ENCODE data around the gene FBXL17.

The FBXL17 gene

DNA sequence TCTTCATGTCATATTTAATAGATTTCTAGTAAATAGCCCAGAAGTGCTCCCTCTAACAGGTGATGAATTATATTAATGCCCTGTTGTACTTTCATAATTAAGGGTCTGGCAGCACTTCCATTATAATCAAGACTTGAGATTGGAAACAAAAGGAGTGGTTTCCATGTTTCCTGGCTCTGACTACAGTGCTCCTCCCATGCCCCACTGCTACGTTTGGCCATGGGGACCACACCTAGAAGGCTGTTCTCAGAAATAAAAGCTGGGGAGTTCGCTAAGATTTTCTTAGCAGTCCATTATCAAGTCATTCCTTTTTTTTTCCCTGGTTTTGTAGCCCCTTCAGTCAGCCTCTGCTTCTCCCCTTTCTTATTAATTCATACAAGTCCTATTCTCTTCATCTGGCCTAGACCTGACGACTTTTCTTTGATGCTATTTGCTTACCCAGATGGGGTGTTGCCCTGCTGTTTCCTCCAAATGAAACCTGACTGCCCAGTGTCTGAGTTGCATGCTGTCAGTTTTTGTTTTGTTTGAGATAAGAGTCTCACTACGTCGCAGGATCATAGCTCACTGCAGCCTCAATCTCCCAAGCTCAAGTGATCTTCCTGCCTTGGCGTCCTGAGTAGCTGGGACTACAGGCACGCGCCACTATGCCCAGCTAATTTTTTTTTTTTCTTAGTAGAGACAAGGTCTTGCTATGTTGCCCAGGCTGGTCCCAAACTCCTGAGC is 399.0 kb downstream of the FBXL17 start:
- DNase-seq: no peak

DNA sequence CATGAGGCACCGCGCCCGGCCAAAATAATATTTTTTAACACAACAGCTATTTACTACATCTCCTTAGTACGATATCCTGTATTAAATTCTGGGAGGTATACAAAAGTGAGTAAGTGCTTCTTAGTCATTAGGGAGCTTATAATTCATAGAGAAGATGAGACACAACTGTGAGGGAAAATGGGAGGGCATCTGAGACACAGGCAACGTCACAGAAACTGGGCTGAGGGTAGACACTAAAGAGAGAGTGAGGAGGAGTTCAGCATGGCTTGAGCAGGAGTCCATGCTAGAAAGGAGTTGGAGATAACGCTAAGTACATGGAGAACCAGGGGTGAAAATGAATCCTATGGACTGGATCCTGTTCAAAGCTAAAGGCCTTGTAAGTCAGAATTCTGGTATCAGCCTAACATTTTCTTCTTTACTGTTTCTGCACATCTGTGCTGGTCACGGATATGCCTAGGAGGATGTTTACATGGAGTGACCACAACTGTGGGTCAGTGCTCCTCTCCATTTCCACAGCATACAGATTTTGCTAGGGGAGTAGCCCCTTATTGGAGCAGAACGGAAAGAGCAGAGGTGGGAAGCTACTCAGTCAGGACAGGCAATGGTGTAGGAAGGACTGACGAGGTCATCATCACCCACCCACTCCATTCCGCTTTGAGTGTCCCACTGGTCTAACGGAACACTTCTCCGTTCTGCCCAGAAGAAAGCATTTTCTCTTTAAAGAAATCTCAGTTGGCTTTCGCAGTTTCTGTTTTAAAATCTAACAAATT is 400.8 kb downstream of the FBXL17 start:
- no peak for DNase-seq

DNA sequence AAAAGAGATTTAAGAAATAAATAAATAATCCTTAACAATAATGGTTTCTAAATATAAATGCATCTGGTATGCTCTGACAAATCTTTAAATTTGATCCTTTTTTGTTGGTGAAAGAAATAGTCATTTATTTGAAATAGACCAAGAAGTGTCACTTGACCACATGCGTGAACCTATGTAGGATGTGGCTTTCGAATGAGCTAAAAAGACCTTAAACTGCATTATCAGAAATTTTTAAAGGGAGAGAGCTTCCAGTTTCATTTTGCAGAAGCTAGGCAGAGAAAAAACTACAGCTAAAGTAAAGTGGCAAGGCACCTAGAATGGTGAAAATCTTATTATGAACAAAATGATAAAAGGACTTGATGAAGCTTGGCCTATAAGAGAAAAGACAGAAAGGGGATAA is 402.0 kb downstream of the FBXL17 start:
- no peak for DNase-seq

DNA sequence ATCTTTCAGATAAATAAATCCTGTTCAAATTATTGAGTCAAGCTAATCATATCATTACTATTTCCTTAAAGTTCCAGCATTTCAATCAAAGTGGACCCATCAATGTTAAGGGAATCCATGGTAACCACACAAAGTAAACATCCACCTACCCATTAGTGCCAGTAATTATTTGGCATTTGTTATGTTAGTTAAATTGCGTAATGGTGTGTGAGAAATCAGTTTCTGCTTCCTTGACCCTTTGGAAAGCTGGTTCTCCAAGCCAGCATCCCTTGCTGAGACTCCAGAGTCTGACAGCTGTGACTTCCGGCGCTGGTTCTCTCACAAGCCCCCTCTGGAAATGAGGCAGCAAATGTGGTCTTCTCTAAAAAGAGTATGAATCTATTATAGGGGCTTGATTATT is 402.6 kb downstream of the FBXL17 start:
- DNase-seq: no peak

DNA sequence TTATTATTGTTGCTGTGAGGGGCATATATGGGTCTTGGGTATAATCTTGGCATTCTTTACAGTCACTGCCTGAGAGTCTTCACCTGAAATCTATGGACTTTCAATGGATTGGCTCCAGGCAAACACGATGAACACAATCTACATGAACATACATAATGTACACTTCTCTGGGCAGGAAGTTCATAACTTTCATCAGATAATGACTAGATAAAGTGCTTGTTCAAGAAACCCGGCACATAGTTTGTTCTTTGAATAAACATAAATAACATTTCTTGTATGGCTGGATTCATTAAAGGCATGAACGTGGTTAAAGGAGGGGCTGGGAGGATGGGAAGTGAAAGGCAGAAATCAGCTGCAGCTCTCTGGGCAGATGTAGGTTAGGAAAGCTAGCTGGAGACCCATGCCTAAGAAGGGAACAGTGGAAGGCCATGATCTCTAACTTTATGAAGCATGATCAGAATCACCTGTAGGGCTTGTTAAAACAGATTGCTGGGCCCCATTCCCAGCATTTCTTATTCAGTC is 404.3 kb downstream of the FBXL17 start:
- no peak for DNase-seq

DNA sequence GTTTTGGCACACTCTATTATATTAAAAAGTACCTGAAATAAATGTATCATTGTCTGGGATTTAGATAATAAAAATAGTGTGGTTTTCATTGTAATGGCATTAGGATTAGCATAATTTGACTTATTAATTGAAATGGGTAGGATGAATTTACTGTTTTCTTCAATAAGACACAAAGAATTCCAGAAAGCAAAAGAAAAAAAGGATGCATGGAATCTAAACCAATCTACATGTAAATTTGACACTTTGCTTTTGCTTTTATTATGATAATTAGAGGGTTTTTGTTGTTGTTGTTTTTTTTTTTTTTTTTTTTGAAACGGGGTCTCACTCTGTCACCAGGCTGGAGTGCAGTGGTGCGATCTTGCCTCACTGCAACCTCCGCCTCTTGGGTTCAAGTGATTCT is 406.3 kb downstream of the FBXL17 start:
- DNase-seq: no peak

DNA sequence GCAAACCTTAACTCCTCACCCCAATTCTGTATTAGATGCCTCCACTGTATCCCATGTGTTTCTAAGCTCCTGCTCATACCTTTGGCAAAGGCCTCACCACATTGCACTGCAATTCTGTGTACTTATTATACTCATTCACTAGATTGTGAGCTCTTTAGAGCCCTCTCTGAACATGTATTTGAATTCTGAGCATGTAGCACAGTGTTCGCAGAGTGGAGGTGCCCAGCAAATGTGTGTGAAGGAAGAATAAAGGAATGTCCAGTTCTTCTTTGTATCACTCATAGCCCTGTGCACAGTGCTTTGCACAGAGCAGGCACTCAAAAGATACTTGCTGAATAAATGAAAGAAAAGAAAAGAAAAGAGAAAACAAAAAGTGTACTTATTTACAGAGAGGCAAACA is 410.1 kb downstream of the FBXL17 start:
- no peak for DNase-seq

DNA sequence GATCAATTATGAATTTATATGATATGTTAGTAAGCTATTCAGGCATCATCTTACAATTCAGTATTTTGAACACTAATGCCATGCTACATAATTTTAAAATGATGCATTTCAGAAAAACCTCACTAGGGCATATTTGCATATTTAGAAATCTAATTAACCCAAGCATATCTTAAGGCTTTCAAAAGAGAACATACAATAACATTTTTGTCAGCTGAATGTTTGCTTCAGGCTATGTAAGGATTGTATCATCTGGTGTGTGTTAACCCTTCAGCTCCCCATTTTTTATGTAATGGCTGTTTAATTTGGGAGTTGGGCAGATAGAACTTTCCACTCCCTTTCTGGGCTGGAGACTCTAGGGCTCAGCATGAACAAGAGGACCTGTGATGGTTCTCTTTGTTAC is 412.1 kb downstream of the FBXL17 start:
- no peak for DNase-seq

DNA sequence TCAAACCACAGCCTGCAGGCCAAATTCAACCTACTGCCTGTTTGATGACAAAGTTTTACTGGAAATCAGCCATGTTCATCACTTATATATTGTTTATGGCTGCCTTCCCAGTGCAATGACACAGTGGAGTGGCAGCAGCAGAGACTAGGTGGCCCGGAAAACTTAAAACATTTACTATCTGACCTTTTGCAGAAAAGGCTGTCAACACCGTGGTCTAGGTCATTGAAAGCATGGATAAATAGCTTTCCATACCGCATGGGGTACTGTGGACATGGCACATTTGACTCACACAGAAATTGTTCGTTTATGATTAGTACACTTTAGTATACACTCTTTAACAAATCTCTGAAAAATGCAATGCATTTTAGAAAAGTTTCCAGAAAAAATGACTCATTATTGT is 412.9 kb downstream of the FBXL17 start:
- DNase-seq: no peak

DNA sequence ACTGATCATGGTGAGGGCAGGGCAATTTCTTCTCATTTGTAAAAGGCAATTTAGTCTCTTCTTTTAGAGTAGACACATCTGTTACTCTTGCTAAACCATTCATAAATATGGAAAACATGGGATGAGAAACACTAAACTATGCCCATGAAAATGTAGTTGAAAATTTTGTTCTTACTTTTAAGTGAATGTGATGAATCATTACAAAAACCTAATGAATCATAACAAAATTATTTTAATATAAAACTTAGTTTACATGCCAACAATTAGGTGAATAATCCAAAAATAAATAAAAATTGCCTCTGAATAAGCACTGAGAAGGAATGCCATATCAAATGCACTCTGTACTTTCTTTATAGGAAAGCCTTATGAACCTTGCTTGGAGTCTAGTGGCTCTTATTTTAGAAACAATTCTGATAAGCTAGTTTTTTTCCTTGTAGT is 413.5 kb downstream of the FBXL17 start:
- no peak for DNase-seq

DNA sequence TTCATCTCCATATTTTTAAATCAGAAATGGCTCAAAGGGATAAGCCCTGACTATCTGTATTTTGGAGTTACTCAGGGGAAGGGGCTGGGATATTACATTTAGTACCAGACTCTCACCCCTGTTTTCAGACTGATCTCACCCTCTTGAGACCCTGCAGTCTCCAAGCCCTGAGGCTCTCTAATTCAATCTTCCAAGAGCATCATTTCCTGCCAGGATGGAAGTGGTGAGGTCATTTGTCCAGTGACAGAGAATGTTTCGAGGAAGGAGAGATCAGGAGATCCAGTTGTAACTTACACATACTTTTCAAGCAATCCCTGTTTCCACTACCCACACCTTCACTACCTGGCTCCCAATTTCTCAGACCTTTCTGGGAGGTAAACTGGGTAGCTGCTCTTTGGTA is 415.7 kb downstream of the FBXL17 start:
- no peak for DNase-seq

DNA sequence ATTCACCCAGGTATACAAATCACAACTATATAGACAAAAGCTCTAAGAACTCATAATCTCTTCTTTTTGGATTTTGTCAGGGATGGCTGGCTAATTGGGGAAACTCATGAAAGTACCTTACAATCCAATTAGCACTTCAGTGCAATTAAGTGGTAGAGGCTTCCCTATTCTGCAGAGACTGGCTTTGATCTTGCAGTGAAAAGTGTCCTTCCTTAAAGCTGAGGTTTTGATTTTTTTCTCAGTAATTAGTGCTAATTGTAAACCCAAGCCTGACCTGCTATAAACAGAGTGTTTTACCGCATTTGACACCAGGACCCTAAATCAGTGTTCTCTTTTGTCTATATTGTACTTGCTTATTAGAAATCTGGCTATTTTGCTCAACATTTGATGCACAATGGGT is 417.2 kb downstream of the FBXL17 start:
- no peak for DNase-seq

DNA sequence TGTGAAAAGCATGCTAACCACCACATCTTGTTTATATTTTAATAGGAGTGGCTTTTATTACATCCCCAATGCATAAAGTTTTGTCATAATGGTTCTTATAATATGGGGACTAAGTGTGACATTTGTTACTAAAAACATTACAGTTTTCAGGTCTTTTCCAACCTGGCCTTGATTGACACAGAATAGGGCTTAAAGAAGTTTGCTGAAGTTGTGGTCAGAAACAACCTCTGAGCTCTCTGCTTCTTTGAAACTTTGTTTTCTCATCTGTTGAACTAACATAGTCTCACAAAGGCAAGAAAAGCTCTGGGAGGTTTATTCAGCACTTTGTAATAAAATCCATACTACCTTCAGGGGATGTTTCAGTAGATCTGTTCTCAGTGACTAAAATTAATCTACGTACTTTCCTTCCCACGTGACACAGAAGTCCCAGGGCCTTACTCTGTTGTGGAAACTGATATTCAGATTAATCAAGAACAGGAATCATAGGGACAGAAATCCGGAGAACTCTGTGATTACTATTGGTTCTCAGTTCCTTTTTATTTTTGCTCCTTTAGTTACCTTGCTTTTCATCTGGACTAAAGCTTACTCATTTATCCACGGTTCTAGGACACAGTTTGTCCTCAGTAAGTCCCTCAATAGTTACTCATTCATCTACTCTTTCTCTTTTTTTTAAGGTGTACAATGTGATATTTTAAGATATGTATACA is 422.2 kb downstream of the FBXL17 start:
- no peak for DNase-seq

DNA sequence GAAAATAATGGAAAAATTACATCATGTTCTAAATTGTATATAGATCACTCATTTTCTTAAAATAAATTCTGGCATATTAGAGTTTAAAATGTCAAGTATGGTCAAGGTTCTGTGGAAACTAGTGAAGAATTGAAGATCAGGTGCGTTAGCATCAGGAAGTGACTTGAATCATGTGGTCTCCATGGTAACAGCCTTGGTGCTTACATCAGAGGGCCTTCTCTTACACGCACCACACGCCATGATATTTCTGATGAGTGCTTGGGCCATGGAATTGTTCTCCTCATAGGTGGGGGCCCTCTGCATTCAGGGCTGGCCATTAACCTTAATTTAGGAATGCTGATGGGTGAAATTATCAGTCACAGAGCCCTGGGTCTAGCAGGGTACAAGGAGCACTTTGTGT is 423.0 kb downstream of the FBXL17 start:
- DNase-seq: no peak

DNA sequence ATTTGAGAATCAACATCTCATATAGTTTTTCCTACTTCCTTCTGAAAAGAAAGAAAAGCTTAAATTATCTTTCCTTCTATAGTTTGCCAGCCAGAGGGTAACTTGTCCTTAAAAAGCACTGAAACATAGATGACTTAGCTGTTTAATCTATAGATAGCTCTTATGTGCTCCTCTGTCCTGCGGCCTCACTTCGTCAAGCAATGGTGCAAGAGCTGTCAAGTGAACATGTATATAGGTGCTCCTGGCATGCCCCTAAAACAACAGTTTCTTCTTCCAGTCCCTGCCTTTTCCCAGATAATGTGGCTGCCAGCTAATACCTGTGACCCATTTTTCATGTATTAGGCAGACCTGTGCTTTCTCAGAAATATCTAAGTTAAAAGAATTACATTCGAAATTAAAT is 423.5 kb downstream of the FBXL17 start:
- DNase-seq: no peak

DNA sequence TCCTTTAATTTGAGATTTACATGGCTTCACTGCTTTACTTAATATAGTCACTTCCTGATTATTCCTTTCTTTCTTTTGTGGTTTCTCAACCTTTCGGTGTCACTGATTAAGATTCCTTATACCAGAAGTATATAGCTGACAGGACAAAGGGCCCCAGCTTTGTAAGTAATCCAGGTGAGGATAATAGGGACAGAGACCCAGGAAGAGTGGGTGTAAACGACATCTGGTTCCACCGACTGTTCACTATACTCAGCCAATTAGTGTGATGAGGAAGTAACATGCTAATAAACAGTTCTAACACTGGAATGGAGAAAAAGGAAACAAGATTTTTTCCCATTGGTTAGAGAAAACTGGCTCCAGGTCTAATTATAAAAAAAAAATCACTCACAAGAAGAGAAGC is 424.8 kb downstream of the FBXL17 start:
- DNase-seq: no peak

DNA sequence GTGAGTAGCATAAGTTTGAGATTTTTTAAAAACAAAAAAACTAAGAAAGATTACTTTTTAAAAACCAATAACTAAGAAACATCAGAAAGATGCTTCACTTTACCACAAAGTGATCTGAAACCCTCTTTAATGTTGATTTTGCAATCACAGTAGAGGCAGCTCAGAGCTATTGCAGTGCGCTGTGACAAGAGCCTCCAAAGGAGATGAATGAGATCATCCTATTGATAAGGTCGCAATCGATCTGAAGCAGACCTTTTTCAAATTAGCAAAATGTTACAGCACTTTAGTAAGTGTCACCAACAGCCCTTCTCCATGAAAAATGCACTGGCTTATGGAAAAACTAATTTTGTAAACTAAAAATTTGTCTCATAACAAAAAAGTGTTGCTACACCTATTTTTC is 426.6 kb downstream of the FBXL17 start:
- DNase-seq: no peak

DNA sequence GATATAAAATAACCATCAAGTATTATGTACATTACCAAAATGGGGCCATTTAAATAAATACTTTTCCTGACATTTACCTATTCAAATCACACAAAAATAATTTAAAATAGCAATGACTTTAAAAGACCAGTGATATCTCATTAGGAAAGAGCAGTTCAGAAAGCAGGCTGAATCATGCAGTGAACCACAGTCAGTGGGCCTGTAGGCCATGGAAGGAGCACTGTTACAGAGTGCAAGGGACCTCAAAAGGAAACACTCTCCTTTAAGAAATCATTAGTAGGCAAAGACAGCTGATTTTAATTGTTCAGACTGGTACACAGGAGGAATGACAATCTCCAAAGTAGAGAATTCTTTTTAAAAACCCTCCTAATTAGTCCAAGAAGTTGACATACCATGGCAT is 427.6 kb downstream of the FBXL17 start:
- no peak for DNase-seq

DNA sequence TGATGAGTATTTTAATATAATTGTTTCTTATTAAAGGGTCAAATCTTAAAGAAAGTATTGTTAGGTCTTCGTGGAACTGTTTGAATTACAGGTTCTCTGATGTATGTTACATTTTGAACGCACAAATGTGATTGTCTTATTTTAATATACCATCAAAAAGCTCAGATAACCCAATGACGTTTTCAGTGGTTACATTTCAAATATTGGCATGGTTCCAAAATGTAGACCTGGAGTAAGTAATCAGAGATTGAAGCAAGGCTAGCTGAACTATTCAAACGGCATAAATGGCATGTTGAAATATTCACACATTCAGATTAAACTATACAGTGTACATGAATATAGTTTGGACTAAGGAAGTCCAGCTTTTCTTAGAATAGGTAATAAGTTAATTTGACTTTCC is 429.4 kb downstream of the FBXL17 start:
- no peak for DNase-seq

DNA sequence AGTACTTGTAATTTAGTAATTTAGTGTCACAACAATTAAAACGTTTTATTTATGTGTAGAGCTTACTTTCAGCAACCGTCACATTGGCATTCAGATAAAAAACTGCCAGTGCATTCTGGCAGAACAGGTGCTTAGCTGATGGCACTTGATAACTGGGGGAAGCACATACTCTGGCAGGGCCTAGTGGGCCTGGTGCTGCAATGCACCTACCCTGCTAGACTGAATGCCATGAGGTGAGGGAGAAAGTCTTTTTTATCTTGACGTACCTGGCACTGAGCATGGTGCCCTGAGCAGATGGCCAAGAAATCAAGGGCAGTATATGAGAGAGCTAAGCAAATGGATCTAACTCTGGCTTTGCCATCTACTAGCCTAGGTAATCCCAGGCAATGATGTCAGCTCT is 430.6 kb downstream of the FBXL17 start:
- no peak for DNase-seq

DNA sequence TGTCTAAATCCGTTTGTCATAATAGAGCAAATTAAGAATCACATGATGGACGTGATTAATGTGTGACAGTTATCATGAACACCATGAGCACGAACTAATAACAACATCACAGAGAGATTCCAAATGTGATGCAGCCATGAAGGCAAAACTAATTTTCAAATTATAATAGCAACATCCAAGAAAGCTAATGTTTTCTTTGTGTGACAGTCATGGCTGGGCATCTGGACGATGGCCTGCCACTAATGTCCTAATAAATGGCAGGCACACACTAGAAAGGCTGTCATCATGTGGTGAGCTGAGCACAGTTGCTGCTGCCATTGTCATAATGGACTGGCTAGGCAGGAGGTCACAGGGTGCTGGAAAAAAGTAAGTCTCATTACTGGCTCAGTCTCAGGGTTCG is 431.1 kb downstream of the FBXL17 start:
- DNase-seq: no peak

DNA sequence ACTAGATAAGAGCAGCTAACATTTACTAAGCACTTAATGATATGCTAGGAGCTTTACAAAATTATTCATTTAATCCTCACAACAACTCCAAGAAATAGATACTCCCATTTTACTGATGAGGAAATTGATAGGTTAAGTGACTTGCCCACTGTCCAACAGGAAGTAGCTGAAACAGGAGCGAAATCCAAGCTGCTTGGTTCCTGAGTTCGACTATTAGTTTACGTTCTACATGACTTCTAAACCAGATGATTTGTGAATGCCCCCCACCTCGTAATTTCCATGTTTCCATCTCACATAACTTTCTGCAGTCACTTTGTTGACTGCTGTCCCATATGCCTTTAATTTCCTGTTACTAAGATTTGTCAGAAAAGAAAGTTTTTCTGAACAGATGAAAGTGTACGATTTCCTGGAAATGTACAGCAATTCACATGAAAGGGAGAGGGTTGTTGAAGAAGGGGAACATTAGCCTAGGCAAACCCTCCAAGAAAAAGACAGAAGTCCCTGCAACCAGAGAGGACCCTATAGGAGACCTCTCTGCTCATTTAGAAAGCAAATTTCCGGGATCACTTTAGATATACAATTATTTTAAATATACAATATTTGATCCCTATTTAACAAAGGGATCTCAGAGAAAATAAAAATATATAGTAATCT is 432.1 kb downstream of the FBXL17 start:
- DNase-seq: no peak

DNA sequence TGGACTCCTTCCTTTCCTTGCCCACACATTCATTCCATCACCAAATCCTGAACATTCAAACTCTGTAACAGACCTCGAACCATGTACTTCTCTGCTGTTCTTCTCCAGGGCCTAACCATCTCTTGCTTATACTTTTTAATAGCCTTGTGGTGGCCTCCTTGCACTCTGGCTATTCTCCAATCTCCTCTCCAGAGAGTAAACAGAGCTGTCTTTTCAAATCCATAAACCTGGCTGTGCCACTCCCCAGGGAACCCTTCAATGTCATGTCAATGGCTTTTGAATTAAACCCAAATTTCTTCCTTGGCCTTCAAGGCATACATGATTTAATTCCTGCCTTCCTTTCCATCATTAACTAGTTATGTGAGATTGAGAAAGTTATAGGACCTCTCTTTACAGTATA is 433.5 kb downstream of the FBXL17 start:
- DNase-seq: no peak

Data from activated gamma-delta T cell (primary cell).